Stimulated activated naive CD4-positive, alpha-beta T cell treated with Interleukin-2 at 50 U/mL for 16 hours (primary cell): ENCODE data around the gene CNOT6L.
"Not testable (repeated sequence)": the region's sequence is repeated elsewhere in the genome, so short reads cannot be mapped to it uniquely, and the experiment has no call there.

ENCODE experiments used
- DNase-seq: peaks from one replicate; lab custom pipeline; 2025; lab: John Stamatoyannopoulos, UW

CNOT6L gene

DNA sequence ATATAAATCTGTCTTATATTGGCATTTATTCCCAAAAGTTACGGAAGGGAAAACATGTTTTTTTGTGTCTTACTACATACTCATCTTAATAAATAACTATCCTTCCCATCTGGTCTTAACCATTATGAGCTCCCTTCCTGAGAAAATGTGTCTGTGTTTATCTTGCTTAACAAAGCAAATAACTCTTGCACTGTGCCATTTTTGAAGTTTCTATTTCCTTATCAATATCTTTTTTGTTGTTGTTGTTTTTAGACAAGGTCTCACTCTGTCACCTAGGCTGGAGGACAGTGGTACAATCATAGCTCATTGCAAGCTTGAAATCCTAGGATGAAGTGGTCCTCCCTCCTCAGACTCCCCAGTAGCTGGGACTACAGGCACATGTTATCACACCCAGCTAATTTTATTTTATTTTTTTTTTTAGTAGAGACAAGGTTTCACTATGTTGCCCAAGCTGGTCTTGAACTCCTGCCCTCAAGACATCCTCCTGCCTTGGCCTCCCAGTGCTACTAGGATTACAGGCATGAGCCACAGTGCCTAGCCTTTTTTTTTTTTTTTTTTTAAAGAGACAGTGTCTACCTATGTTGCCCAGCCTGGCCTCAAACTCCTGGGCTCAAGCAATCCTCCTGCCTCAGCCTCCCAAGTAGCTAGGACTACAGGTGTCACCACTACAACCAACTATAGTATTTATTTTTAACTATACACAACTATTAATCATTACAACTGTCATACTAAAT is 36.9 kb downstream of the CNOT6L start:
- DNase-seq, result no peak

DNA sequence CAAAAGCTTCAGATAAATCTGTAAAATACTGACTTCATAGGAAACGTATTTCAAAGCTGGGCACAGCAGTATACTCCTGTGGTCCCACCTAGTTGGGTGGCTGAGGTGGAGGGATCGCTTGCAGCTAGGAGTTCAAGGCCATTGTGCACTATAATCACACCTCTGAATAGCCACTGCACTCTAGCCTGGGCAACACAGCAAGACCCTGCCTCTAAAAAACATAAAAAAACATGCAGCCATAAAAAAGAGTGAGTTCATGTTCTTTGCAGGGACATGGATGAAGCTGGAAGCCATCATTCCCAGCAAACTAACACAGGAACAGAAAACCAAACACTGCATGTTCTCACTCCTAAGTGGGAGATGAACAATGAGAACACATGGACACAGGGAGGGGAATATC is 38.4 kb downstream of the CNOT6L start:
- DNase-seq, result not testable (repeated sequence)

DNA sequence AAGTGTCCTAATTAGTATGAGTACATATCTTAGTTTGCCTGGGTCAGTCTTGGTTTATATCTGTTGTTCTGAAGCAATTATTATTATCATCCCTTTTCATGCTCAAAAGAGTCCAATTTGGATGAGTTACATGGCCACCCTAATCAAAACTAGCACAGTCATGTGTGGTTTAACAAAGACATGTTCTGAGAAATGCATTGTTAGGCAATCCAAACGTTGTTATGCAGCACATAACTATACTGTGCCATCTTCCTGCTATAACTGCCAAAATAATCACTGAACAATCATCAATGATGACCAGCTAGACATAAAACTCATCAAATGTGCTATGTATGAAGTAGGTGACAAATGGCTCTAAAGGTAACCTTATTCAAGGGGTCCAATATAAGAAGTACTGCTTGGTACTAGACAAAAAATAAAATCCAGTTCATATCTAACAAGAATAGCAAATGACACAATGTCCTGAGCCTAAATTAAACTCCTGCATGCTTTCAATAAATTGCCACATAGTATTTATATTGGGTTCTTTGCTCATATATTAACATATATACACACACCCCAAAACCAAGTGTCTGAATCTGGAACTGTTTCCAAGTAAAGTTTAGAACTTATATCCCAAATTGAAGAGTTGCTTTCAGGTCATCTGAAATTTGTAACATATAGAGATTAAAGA is 41.9 kb downstream of the CNOT6L start:
- DNase-seq, result no peak

DNA sequence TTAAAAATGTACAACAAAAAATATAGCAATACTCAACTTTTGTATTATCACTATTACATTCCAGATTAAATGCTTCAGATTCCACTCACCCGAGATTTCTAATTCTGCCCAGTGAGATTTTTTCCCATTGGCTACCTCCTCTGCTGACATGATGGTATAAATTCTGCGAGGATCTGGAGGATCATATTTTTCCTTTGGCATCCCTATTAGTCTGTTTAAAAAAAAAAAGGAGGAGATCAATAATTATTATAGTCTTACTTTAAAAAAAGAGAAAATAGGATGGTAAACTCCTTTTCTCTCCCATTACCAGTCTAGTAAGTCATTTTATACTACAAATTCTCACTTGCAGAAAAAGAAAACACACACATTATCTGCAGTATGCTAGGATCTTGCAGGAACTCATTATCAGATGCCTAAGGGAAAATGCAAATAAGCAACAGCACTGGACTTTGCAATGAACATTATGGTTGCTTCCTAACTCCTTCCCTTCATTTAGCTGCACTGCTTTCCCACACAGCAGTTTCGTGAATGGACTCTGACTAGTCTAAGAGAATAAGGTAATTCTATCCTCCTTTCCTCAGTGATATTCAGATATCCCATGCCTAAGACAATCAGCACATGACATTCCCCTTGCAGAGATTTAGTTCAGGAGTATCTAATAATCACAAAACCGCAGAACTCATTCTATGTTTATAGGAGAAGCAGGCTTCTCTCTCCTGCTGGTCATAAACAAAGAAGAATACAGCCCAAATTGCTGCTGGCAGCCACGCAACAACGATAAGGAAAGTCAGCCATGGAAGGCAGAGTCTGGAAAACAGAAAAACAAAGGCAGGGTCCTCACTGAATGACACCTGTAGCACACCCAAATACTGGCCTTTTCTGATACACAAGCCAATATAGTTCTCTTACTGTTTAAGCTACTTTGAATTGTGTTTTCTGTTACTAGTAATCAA is 42.7 kb downstream of the CNOT6L start:
- no peak for DNase-seq

DNA sequence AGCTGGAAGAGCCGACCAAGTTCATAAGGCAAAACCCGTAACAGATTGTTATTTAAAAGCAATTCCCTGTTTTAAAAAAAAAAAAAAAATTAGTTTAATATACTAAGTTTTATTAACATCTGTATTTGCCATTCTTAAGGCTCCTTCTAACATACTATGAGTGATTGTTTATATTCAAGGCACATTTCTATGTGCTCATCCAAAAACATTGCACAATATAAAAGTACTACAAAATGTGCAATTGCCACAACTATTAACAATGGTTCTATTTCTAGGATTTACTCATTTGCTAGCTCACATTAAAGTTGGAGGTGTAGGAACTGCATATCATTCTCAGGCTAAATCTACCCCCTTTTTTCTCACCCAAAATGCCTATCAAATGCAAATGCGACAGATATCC is 46.1 kb downstream of the CNOT6L start:
- no peak for DNase-seq

DNA sequence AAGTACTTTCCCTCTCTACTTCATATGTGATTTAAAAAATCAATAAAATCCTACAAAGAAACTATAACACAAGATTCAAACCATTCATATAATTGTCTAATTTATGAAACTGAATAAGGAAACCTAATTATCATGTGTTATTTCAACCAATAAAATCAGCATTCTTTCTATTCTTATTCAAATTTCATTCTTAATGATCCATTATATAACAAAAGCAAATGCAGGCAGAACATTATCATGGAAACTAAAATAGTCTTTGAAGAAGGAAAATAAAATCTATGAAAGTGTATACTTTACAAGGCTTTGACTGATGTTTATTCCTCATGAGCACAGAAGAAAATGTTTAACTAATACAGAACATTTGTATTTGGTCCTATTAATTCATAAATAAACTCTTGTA is 47.6 kb downstream of the CNOT6L start:
- no peak for DNase-seq

DNA sequence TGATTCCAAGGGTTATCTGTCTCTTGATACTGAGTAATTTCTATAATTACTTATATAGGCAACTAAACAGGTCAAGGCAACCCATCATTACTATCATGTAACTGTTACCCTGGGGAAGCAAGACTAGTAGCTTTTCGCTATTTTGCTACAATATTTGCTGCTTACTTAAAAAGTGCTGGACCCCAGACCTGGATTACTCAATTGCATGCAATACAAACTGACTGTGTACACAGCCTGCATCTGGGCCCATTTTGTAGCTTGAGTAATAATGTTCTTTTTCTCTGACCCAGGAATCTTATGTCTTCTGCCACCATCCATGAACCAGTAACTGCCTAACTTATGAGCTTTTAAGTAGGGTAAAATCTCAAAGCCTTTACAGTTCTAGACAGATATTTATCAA is 53.4 kb downstream of the CNOT6L start:
- DNase-seq, result no peak

DNA sequence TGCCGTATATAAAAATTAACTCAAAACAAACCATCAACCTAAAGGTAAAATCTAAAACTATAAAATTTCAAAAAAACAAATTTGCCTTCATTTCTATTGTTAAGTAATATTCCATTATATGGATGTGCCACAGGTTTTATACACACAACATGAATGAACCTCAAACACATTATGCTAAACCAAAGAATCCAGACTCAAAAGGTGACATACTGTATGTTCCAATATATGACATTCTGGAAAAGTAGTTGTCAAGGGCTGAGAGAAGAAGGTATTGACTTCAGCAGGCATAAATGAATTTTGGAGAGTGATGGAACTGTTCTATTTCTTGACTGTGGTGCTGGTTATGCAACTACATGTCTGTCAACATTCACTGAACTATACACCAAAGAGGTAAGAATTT is 56.6 kb downstream of the CNOT6L start:
- no peak for DNase-seq

DNA sequence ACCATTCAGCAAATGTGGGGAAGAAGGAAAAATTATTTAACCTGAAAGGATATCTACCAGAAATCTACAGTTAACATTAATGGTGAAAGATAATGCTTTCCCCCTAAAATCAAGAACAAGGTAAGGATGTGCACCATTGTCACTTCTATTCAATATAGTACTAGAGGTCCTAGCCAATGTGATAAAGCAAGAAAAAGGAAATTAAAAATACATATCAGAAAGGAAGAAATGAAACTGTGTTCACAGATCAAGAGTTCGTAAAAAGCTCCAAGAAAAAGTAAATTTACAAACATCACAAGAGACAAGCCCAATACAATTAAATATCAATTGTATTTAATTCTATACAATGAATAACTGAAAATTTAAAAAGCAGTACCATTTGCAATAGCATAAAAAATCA is 57.6 kb downstream of the CNOT6L start:
- no peak for DNase-seq

DNA sequence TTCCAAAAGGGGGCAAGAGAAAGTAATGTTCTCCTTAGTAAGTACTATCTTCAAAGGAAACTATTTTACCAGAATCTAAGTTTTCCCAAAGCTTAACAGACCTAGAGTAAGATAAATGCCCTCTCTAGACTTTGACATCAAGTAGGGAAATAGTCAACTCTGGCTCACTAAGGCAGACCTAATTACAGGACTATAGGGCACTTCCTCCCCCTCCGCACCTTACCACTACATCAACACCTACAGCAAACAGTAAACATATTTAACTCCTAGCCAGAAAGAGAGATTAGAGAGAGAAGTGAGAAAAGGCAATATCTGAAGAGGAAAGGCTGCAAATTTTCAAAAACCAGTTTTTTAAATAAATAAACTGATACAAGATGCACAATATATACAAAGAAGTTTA is 60.4 kb downstream of the CNOT6L start:
- DNase-seq, result no peak

DNA sequence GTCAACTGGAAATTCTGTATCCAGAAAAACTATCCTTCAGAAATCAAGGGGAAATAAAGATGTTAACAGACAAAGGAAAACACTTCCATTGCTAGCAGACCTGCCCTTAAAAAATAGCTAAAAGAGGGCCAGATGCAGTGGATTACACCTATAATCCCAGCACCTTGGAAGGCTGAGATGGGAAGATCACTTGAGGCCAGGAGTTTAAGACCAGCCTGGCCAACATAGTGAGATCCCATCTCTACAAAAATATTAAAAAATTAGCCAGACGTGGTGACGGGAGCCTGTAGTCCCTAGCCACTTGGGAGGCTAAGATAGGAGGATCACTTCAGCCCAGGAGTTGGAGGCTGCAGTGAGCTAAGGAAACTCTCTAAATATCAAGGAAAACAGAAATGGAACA is 67.4 kb downstream of the CNOT6L start:
- no peak for DNase-seq

DNA sequence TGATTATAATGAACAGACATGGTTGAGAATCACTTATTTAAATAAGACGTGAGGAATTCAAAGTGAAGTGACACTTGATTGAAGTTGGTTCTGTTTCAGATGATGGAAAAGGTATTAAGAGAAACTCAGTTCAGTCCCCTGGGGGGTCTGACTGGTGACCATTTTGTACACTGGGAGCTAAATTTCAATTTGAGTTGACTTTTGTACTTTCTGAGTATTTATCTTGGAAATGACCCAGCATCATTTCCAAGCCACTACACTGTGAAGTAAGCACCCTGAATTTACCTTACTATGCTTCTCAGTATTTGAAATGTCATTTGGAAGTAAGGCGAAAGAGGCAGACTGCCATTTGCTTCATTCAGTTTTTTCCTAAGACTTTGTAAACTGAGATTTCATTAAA is 73.4 kb downstream of the CNOT6L start:
- DNase-seq, result no peak

DNA sequence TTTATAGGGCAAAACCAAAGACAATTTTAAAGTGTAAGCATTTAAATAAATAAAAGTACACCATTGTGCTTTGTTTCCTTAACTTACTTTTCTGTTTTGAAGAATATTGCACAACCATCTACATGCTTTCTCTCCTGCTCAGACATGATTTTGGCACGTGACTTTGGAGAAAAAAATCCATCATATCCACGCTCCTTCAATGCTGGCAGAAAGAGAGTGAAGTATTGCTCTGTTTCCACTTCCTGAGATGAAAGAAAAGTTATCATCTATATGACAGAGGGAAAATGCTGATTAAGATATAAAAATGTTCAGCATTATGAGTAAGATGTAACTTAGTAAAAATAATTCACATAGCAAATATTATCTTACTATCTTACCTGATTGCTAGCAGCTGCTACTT is 77.1 kb downstream of the CNOT6L start:
- DNase-seq, result no peak

DNA sequence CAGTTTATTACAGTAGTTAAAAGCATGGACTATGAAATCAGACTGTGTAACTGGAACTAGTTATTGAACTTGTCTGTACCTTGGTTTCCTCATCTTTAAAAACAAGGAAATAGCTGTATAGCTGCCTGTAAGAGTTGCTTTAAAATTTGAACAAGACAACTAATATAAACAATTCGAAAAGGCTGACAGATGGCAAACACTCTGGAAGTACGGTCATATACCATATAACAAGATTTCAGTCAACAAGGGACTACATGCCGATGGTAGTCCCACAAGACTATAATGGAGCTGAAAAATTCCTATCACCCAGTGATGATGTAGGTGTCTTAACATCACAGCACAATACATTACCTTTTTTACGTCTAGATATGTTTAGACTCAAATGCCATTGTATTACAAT is 78.7 kb downstream of the CNOT6L start:
- DNase-seq, result no peak

DNA sequence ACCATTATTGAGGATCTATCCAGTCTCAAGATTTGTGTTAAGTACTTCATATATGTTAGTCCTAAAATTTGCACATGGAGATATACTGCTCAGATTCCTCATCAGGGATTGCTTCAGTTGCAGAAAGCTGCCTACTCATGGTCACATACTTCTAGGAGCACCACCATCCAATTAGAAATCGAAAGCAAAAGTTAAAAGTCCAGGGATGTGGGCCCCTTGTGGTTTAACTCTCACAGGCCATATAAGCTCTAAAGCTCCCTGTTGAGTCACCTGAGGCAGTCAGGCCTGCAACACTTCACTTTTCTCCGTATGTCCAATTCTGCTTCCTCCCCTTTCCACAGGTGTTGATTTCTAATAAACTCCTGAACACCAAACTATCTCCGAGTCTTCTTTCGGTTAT is 84.2 kb downstream of the CNOT6L start:
- DNase-seq, result no peak

DNA sequence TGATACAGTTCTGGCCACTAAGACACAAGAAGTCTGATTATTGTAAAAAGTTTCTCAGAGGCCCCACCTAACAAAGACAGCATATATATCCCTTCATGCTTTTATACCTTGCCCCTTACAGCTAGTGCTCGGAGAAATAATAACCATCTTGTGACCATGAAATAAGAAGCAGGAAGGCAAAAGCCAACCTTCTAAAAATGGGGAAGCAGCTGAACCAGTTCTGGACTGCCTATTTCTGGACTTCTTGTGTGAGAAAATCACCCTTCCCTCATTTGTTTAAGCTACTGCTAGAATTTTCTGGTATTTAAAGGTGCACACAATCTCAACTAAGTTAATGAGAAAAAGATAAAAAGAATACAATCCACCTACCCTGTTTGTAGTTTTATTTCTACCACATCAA is 87.5 kb downstream of the CNOT6L start:
- DNase-seq, result no peak

DNA sequence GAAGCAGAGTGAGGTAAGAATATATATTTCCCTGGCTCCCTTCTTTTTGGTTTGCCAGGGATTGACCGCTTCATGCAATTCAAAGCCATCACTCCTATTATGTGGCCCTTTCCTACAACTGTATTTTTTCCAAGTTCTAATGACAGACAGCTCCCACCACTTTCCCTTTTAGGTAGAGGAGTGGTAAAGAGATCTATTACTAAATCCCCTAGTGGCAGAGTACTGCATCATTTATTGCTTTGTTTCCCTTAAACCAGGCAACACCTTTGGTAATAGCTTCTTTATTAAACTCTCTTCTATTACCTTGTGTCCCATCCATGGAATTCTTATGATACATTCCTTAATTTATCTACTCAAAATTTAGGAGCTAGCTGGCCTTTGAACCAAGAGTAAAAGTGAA is 90.7 kb downstream of the CNOT6L start:
- no peak for DNase-seq

DNA sequence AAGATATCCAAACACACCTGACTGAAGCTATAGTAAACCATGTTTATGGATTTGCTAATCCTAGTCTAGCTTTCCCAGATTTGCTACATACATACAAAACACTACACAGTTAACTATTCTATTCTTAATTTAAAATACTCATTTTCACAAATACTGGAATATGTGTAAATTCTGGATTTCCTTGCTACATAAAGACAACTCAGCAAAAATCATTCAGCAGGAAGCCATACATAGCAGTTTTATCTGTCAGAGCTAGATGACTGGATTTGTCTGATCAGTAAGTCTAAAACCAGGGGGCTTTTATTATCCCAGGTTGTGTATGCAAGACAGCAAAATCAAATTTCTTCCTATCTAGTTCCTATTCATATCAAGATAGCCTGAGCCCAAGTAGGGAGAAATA is 98.1 kb downstream of the CNOT6L start:
- no peak for DNase-seq

DNA sequence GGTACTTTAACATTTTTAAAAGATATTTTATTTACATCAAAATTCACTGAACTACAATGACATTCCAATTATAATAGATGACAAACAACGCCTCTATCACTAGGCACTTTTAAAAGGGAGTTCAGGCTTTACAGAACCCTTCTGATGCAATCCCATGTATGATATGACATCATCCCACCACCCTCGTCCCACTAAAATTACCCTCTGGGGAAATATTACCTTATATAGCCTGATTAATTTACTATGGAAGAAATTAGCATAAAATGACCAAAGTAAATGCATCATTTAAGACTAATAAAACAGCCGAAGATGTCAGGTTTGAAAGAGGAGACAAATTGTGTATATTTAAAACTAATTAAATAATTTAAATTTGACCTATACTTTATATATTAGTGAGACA is 100.7 kb downstream of the CNOT6L start:
- not testable (repeated sequence) for DNase-seq

DNA sequence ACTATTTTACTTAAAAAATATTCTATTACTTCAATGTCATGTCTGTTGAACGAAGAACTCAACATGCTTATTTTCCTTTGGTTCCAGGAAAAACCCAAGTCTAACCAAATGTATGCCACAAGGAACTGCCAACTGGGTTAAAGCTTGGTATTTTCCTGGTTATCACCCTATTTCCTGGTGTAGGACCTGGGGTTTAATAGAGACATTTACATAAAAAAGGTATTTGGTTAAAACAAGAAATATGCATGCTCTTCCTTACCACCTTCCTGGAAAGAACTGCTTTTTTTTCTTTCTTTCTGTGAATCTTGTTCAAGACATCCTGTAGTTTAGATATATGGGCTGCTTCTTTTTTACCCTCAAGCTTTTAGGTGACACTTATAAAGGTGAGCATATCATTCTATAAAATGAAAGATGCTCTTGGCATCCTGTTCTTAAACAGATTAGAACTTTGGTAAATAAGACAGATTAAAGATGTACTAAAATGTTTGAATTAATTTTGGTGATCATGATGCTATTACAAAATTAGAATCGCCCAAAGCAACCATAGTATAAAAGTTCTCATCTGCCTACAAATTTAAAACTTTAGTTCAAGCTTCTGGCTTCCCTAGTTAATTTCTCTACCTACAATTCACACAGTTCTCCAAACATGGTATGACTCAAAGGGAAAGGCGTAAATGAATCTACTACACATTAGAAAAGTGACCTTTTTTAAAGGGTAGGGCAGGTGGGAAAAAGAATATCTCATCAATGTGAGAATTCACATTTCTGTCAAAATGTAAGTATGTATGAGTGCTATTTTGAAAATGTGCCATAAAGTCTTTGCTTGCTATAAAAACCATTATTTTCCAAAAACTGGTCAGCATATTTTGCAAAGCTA is 103.5 kb downstream of the CNOT6L start:
- DNase-seq, result no peak

DNA sequence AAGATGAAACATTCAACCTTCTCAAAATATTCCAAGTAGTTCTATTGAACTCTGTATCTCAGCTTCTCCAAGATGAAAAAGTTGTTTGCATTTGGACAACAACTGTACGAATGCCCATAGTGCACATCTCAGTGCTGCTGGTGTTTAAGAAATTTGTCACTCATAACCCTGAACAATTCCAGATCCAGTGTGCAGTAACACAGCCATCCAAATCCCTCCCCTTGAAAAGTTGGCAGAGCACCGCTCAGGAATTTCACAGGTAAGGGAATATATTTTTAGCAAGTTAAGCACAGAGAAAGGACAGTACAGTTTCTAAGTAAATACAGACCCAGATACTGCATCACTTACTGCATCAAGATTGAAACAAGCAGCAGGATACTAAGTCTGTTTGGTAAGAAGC is 104.7 kb downstream of the CNOT6L start:
- no peak for DNase-seq

DNA sequence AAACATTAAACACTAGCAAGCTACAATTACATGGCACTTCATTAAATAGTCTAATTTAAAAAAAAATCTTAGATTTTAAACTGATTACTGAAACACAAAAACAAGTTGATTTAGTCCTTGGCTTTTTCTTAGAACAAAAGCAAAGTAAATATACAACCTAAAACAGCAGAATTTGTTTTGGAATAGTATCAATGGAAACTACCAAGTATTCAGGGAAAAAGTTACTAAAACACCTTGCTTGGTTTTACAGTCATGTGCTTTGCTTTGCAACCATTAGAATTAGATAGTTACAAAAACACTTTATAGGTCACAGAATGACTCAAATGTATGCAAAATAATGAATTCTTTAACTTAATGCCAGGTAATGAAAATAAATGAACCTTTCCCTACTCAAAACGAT is 105.3 kb downstream of the CNOT6L start:
- DNase-seq, result no peak
